HCT116 (cell line): Measurements from ENCODE around the gene ZNF319. TPM values are rescaled to one million over a fixed set of nuclear protein-coding genes. Genes with fewer than 3 reads are reported as not detected.

Source experiments
- ATAC-seq: fragments of 200-7000 bp; cut with Tn5 transposase; 2 replicates; pipeline ENCODE4 v1.9.1; 2020; ENCODE audit warnings: mild to moderate bottlenecking, moderate library complexity
- BruUV-seq: library from RNA; stranded (reverse); fragments of 400-500 nt; replicated peaks from 2 replicates; lab custom pipeline; 2021; lab: Mats Ljungman, UMichigan
- CTCF ChIA-PET: fragments of 300-600 bp; sonication (Branson Sonifier 250); formaldehyde crosslinking; loops from one replicate; lab custom pipeline; 2021; ENCODE audit warnings: antibody characterized with exemption; lab: Charles Lee
- POLR2A ChIA-PET: fragments of 300-600, 350-600 bp; sonication (Branson Sonifier 250); formaldehyde crosslinking; loops from one replicate; lab custom pipeline; 2021; ENCODE audit warnings: antibody characterized with exemption; lab: Charles Lee
- RAD21 ChIA-PET, 2 experiments: fragments of 300-600 bp; sonication (Branson Sonifier 250); formaldehyde crosslinking; loops; one replicate each; lab custom pipeline; 2023; ENCODE audit warnings: low total read pairs in 2 of 2; ENCODE audit not compliant: uncharacterized antibody in 2 of 2, unreplicated experiment in 2 of 2, low non-redundant PET in 1 of 2; lab: Charles Lee
- DNase-seq: peaks from one replicate; pipeline ENCODE4 v3.0.0-alpha.2; 2010; ENCODE audit warnings: low read depth, low spot score
- H2AFZ ChIP-seq: fragments of 200-600 bp; shearing (Covaris generic), sonication (generic); 2 replicates; pipeline ENCODE4 v1.6.1; 2017; ENCODE audit warnings: low read depth, mixed run types, mixed read lengths, antibody characterized with exemption, low read length; ENCODE audit not compliant: poor library complexity, severe bottlenecking
- H3K27ac ChIP-seq: 2 replicates; pipeline ENCODE4 v1.5.1; 2012; ENCODE audit warnings: low read depth, low read length
- H3K27me3 ChIP-seq: fragments of 200-600 bp; sonication (generic); 2 replicates; pipeline ENCODE4 v1.6.1; 2016; ENCODE audit warnings: mixed run types, low read length, mixed read lengths; ENCODE audit not compliant: insufficient read depth
- H3K36me3 ChIP-seq, 2 experiments: fragments of 200-500 bp in 1 of 2; fragments of 200-600 bp in 1 of 2; sonication (Bioruptor generic) in 1 of 2; sonication (generic) in 1 of 2; 2 replicates each; pipeline versions ENCODE4 v1.5.1 to v1.6.1; 2014 to 2016; ENCODE audit warnings: low read length in 2 of 2, inconsistent platforms in 1 of 2, mixed read lengths in 1 of 2, mixed run types in 1 of 2; ENCODE audit not compliant: insufficient read depth in 2 of 2, control insufficient read depth in 1 of 2
- H3K4me1 ChIP-seq, 2 experiments: fragments of 200-600 bp in 1 of 2; sonication (generic) in 1 of 2; 2 replicates each; pipeline versions ENCODE4 v1.5.1 to v1.6.1; 2012 to 2017; ENCODE audit warnings: low read length in 2 of 2, inconsistent platforms in 1 of 2, mild to moderate bottlenecking in 1 of 2, mixed read lengths in 1 of 2, mixed run types in 1 of 2, moderate library complexity in 1 of 2; ENCODE audit not compliant: insufficient read depth in 2 of 2, control insufficient read depth in 1 of 2
- H3K4me2 ChIP-seq: fragments of 200-600 bp; sonication (generic); 2 replicates; pipeline ENCODE4 v1.6.1; 2017; ENCODE audit warnings: mixed run types, low read length, mixed read lengths
- H3K4me3 ChIP-seq, 2 experiments: fragments of 200-600 bp in 1 of 2; sonication (generic) in 1 of 2; replicated peaks in 1 of 2; 2 replicates each; pipeline ENCODE4 v1.5.1; 2011 to 2016; ENCODE audit warnings: low read length in 2 of 2, control low read depth in 1 of 2, low read depth in 1 of 2, mild to moderate bottlenecking in 1 of 2, mixed read lengths in 1 of 2, mixed run types in 1 of 2
- H3K79me2 ChIP-seq: fragments of 200-600 bp; sonication (generic); 2 replicates; pipeline ENCODE4 v1.6.1; 2017; ENCODE audit warnings: mild to moderate bottlenecking, mixed run types, low read length, moderate library complexity, mixed read lengths; ENCODE audit not compliant: insufficient read depth
- H3K9ac ChIP-seq: fragments of 200-600 bp; sonication (generic); 2 replicates; pipeline ENCODE4 v1.6.1; 2016; ENCODE audit warnings: low read length, mixed read lengths
- H3K9me2 ChIP-seq: fragments of 200-600 bp; sonication (generic), shearing (Covaris generic); 2 replicates; pipeline ENCODE4 v1.6.1; 2017; ENCODE audit warnings: mixed run types, mild to moderate bottlenecking, moderate library complexity; ENCODE audit not compliant: insufficient read depth
- H3K9me3 ChIP-seq, 2 experiments: fragments of 200-500 bp in 1 of 2; fragments of 200-600 bp in 1 of 2; sonication (Bioruptor generic) in 1 of 2; sonication (generic) in 1 of 2; 2 replicates each; pipeline ENCODE4 v1.6.1; 2014 to 2017; ENCODE audit warnings: low read length in 2 of 2, mixed read lengths in 2 of 2, inconsistent platforms in 1 of 2, low read depth in 1 of 2, mild to moderate bottlenecking in 1 of 2, mixed run types in 1 of 2, moderate library complexity in 1 of 2; ENCODE audit not compliant: control insufficient read depth in 1 of 2, insufficient read depth in 1 of 2
- H4K20me1 ChIP-seq: fragments of 200-600 bp; sonication (generic), shearing (Covaris generic); 2 replicates; pipeline ENCODE4 v1.6.1; 2017; ENCODE audit warnings: mixed run types, mild to moderate bottlenecking, moderate library complexity; ENCODE audit not compliant: insufficient read depth
- CBX3 ChIP-seq: IDR thresholded peaks from 2 replicates; pipeline ENCODE4 v1.6.1; 2012; ENCODE audit warnings: low read depth
- CEBPB ChIP-seq: IDR thresholded peaks from 2 replicates; pipeline ENCODE4 v1.6.1; 2012; ENCODE audit warnings: low read depth
- CTCF ChIP-seq, 3 experiments: fragments of 200-600 bp in 1 of 3; sonication (generic) in 1 of 3; IDR thresholded peaks in 2 of 3; conservative IDR thresholded peaks in 1 of 3; 2 replicates each; pipeline ENCODE4 v1.5.1; 2012 to 2017; ENCODE audit warnings: low read depth in 2 of 3, low read length in 2 of 3, antibody characterized with exemption in 1 of 3, borderline replicate concordance in 1 of 3, control low read depth in 1 of 3, mild to moderate bottlenecking in 1 of 3, mixed read lengths in 1 of 3, mixed run types in 1 of 3, moderate library complexity in 1 of 3; ENCODE audit not compliant: insufficient read depth in 1 of 3
- EGR1 ChIP-seq: IDR thresholded peaks from 2 replicates; pipeline ENCODE4 v1.6.1; 2012; ENCODE audit warnings: low read depth
- EZH2 ChIP-seq: fragments of 200-600 bp; sonication (generic); IDR thresholded peaks from 2 replicates; pipeline ENCODE4 v1.6.1; 2017; ENCODE audit warnings: antibody characterized with exemption, mixed run types
- EZH2phosphoT487 ChIP-seq: fragments of 200-600 bp; IDR thresholded peaks from 2 replicates; pipeline ENCODE4 v1.6.1; 2018; ENCODE audit warnings: antibody characterized with exemption, borderline replicate concordance
- FOSL1 ChIP-seq: IDR thresholded peaks from 2 replicates; pipeline ENCODE4 v1.6.1; 2012; ENCODE audit warnings: low read depth
- POLR2A ChIP-seq: IDR thresholded peaks from 2 replicates; pipeline ENCODE4 v1.7.0; 2011; ENCODE audit warnings: borderline replicate concordance; ENCODE audit not compliant: insufficient read depth, insufficient read length; ENCODE audit errors: extremely low read depth
- RAD21 ChIP-seq: IDR thresholded peaks from 2 replicates; pipeline ENCODE4 v1.6.1; 2012; ENCODE audit warnings: low read depth, mild to moderate bottlenecking
- SP1 ChIP-seq: IDR thresholded peaks from 2 replicates; pipeline ENCODE4 v1.6.1; 2012; ENCODE audit warnings: low read depth
- YY1 ChIP-seq: IDR thresholded peaks from 2 replicates; pipeline ENCODE4 v1.6.1; 2011; ENCODE audit warnings: low read length, low read depth, moderate library complexity, mild to moderate bottlenecking; ENCODE audit not compliant: insufficient replicate concordance; ENCODE audit errors: extremely low read depth
- ZFX ChIP-seq: fragments of 450-650 bp; IDR thresholded peaks from 2 replicates; pipeline ENCODE4 v1.6.1; 2017
- intact Hi-C: fragments of 100-400 bp; cut with micrococcal nuclease; formaldehyde crosslinking; loops from 2 replicates; pipeline ENCODE4 v1.10.0; 2022
- total RNA-seq: library from RNA; stranded (reverse); gene quantifications from one replicate; pipeline ENCODE4 v1.2.1, GENCODE V29; 2021; ENCODE audit not compliant: unreplicated experiment
- TF ChIP-seq, protein P1 (sequence below): IDR thresholded peaks from 2 replicates; pipeline ENCODE4 v1.6.1; 2012
- TF ChIP-seq, protein P2 (sequence below): IDR thresholded peaks from 2 replicates; pipeline ENCODE4 v1.6.1; 2012; ENCODE audit warnings: low read depth
- TF ChIP-seq, protein P3 (sequence below): IDR thresholded peaks from 2 replicates; pipeline ENCODE4 v1.6.1; 2011; ENCODE audit warnings: mild to moderate bottlenecking, low read length, moderate library complexity; ENCODE audit not compliant: insufficient replicate concordance; ENCODE audit errors: extremely low read depth

Gene ZNF319
- total RNA-seq, 1 experiment from 2014 or later: 7.1 TPM

DNA sequence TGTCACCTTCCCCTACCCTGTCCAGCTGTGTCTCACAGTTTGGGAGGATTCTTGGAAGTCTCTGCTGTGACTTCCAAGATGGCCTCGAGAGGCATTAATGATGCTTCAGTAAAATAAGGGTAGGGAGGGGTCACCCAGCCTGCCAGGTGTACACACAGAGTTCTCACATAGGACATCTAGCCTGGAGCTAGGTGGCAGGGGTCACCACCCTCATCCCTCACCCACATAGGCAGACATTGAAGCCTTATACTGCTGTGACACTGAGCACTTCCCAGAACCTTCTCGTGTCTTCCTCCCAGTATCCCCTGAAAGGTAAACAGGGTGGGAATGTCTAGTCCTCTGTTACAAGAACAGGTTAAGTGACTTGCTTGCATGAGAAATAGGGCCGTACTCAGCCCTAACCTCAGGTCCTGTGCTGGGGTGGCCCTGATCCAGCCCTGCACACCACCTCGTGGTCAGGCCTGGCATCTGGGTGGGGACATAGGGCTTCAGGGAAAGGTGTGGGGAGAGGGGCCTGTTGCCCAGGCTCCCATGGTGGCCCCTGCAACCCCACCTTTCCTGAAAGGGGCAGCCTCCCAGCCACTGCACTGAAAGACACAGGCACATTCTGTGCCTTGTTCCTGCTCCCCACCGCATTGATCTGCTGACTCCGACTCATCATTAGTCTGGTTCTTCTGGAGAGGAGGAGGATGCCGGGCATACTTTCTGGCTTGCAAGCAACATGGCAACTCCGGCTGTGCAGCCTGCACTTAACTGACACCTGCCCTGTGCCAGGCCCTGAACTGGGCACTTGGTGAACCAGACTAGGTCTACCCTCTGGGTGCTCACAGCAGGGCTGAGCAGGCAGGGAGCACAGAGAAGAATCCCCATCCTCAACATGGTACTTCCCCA, 21.4 kb upstream of the ZNF319 start:
- Histone ChIP-seq H3K4me2 (peak overlapping the region; percentile 7; the same call in 1 of the 2 replicates), H3K9me2 (no peaks in the 10 kb centered on the region), H3K4me3 (no peak overlapping the region), H3K36me3 (no peaks in the 10 kb centered on the region; a peak in 1 of 4 replicates), H3K27me3 (no peaks in the 10 kb centered on the region), H3K4me1 (peaks cover 17 to 30% of the 10 kb centered on the region in 2 experiments; a peak in 3 of 4 replicates), H3K27ac (peak overlapping the region; percentile 10; the same call in 1 of the 2 replicates), H3K9ac (no peak overlapping the region), H2AFZ (no peak overlapping the region), H3K9me3 (no peaks in the 10 kb centered on the region), H4K20me1 (no peaks in the 10 kb centered on the region), H3K79me2 (peaks cover 10% of the 10 kb centered on the region; the same call in 1 of the 2 replicates)
- ChIA-PET RAD21 (no interaction called here), CTCF (no interaction called here), POLR2A (no interaction called here)
- BruUV-seq: no TSS peak
- TF ChIP-seq EZH2phosphoT487 (no peak), FOSL1 (no peak), CTCF (IDR thresholded peaks at IDR 0.05 in 2 of 3, conservative IDR thresholded peaks at IDR 0.05 in 1 of 3; ENCODE audit: borderline replicate concordance in 1 of 3, insufficient read depth in 1 of 3, low read depth in 2 of 3, low read length in 2 of 3) (no peak), CBX3 (no peak), POLR2A (no peak), EZH2 (no peak), EGR1 (no peak), ZFX (no peak), YY1 (no peak), RAD21 (no peak), CEBPB (no peak), SP1 (no peak)
- TF ChIP-seq, protein P1, sequence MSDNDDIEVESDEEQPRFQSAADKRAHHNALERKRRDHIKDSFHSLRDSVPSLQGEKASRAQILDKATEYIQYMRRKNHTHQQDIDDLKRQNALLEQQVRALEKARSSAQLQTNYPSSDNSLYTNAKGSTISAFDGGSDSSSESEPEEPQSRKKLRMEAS: no peak
- TF ChIP-seq, protein P2, sequence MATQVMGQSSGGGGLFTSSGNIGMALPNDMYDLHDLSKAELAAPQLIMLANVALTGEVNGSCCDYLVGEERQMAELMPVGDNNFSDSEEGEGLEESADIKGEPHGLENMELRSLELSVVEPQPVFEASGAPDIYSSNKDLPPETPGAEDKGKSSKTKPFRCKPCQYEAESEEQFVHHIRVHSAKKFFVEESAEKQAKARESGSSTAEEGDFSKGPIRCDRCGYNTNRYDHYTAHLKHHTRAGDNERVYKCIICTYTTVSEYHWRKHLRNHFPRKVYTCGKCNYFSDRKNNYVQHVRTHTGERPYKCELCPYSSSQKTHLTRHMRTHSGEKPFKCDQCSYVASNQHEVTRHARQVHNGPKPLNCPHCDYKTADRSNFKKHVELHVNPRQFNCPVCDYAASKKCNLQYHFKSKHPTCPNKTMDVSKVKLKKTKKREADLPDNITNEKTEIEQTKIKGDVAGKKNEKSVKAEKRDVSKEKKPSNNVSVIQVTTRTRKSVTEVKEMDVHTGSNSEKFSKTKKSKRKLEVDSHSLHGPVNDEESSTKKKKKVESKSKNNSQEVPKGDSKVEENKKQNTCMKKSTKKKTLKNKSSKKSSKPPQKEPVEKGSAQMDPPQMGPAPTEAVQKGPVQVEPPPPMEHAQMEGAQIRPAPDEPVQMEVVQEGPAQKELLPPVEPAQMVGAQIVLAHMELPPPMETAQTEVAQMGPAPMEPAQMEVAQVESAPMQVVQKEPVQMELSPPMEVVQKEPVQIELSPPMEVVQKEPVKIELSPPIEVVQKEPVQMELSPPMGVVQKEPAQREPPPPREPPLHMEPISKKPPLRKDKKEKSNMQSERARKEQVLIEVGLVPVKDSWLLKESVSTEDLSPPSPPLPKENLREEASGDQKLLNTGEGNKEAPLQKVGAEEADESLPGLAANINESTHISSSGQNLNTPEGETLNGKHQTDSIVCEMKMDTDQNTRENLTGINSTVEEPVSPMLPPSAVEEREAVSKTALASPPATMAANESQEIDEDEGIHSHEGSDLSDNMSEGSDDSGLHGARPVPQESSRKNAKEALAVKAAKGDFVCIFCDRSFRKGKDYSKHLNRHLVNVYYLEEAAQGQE: no peak
- TF ChIP-seq, protein P3, sequence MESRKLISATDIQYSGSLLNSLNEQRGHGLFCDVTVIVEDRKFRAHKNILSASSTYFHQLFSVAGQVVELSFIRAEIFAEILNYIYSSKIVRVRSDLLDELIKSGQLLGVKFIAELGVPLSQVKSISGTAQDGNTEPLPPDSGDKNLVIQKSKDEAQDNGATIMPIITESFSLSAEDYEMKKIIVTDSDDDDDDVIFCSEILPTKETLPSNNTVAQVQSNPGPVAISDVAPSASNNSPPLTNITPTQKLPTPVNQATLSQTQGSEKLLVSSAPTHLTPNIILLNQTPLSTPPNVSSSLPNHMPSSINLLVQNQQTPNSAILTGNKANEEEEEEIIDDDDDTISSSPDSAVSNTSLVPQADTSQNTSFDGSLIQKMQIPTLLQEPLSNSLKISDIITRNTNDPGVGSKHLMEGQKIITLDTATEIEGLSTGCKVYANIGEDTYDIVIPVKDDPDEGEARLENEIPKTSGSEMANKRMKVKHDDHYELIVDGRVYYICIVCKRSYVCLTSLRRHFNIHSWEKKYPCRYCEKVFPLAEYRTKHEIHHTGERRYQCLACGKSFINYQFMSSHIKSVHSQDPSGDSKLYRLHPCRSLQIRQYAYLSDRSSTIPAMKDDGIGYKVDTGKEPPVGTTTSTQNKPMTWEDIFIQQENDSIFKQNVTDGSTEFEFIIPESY: no peak
- no peak for DNase-seq
- ATAC-seq: no peak
- intact Hi-C loops: loop anchor here (5.0 to 10.0 kb wide), 5 partner anchors 175 to 735 kb away; partner anchors contain the start of gene CSNK2A2
